NK-92 (cell line): ENCODE data around the gene EPM2AIP1.
"Not testable (repeated sequence)": the region's sequence is repeated elsewhere in the genome, so short reads cannot be mapped to it uniquely, and the experiment has no call there.

Experiments
- DNase-seq: peaks from one replicate; lab custom pipeline; 2025; ENCODE audit not compliant: unreplicated experiment; lab: John Stamatoyannopoulos, UW

The EPM2AIP1 gene

GRCh38 chr3:36954452-36955134 lies 38.3 kb downstream of the EPM2AIP1 start:
- no peak for DNase-seq

- not testable (repeated sequence) for DNase-seq
Measured at GRCh38 chr3:36947814-36948213, 45.1 kb downstream of the EPM2AIP1 start.

GRCh38 chr3:36945333-36945980 lies 47.5 kb downstream of the EPM2AIP1 start:
- DNase-seq: no peak

GRCh38 chr3:36944641-36945270 lies 48.2 kb downstream of the EPM2AIP1 start, which contains the start of gene TRANK1:
Gene TRANK1 (minus strand): TSS chr3:36945054. CDS start chr3:36944809, 245 bp downstream.
- no peak for DNase-seq

- no peak for DNase-seq
Measured at GRCh38 chr3:36944012-36944640, 48.8 kb downstream of the EPM2AIP1 start.

- DNase-seq: no peak
Measured at GRCh38 chr3:36943601-36944000, 49.3 kb downstream of the EPM2AIP1 start.

GRCh38 chr3:36942638-36943248 lies 50.2 kb downstream of the EPM2AIP1 start:
- no peak for DNase-seq

GRCh38 chr3:36941658-36942057 lies 51.3 kb downstream of the EPM2AIP1 start:
- DNase-seq: no peak

- DNase-seq: no peak
Measured at GRCh38 chr3:36941162-36941561, 51.8 kb downstream of the EPM2AIP1 start.

GRCh38 chr3:36937492-36937891 lies 55.4 kb downstream of the EPM2AIP1 start:
- no peak for DNase-seq
